ENCODE data around the gene FASTK.
A peak's percentile ranks its signal among the peaks of the same experiment; 100 is the strongest.

Gene FASTK

DNA sequence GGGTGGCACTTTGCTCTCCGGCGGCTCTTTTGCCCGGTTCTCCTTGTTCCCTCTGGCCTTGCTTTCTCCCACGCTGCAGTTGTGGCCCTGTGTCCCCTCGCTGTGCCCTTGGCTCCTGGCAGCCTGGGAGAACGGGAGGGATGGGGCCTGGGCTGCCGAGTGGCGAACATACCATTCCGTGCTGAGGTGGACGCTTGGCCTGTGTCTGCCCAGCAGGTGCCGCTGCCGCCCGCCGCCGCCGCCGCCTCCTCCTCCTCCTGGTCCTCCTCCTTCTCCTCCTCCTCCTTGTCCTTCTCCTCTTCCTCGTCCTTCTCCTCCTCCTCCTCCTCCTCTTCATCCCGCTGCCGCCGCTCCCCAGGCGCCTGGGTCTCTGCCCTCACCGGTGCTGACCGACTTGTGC lies 41.7 kb upstream of the FASTK start:
- peaks cover 11% of the 10 kb centered on the region for H3K4me1 Mint-ChIP-seq (ENCODE audit: low read depth)
- no peak overlapping the region for H3K4me3 Mint-ChIP-seq
- no peak overlapping the region for H3K27ac Mint-ChIP-seq
- peaks cover 70% of the 10 kb centered on the region for H3K36me3 Mint-ChIP-seq (ENCODE audit: low read depth)
- H3K27me3 Mint-ChIP-seq: no peaks in the 10 kb centered on the region
- no peak for DNase-seq
- no peaks in the 10 kb centered on the region for H3K9me3 Mint-ChIP-seq

DNA sequence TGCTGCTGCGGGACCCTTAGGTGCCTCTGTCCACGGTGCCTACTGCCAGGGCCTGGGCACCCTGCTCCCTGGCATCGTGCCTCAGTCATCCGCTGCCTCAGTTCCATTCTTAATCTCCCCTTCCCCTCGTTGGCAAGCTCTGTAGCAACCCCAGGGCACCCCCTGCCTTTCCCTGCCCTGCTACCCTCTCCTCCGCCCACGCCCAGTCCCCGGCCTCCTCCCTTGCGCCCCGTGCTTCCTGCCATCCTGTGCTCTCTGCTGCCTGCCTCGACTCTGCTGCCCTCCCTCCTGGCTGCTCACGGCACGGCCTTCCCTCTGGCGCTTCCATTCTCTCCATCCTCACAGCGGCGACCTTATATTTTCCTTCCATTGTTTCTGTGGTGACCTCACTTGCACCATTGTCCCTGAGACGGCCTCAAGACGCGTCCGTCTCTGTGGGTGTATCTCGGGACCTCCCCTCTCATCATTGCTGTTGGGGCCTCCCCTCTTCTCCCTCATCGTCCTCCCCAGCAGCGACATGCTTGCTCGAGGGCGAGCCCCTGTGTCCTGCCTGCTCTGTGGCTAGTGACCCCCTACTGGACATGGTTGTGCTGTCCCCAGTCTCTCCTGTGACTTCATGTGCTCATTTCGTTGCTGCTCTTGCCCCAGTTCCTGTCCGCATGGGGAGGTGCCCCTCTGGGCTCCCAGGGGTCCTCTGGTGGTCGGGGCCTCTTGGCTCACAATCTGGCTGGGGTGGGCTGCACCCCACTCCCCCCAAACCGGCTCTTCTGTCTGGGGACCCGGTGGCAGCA lies 41.0 kb upstream of the FASTK start:
- Mint-ChIP-seq H3K4me3 (no peak overlapping the region), H3K4me1 (ENCODE audit: low read depth) (peaks cover 12% of the 10 kb centered on the region), H3K27ac (no peak overlapping the region), H3K27me3 (no peaks in the 10 kb centered on the region), H3K9me3 (no peaks in the 10 kb centered on the region), H3K36me3 (ENCODE audit: low read depth) (peaks cover 70% of the 10 kb centered on the region)
- DNase-seq: no peak

DNA sequence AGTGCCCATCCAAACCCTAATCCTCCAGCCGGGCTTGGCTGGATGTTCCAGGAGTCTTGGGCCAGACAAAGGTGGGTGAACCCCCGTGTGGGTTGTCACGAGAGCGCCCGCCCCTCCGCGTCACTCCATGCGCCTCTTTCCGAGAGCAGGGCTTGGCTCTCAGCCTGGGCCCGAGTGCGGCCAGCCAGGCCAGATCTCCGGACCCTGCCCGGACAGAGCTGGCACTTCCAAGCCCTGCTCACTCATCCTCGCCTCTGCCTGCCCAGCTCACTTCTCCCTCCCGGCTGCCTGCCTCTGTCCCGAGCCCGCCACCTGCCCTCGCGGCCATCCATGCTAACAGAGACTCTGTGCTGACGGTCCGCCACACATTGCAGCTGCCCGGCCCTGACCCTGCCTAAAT lies 40.3 kb upstream of the FASTK start:
- H3K27ac Mint-ChIP-seq: no peak overlapping the region
- H3K4me3 Mint-ChIP-seq: no peak overlapping the region
- DNase-seq: no peak
- no peaks in the 10 kb centered on the region for H3K9me3 Mint-ChIP-seq
- H3K4me1 Mint-ChIP-seq (ENCODE audit: low read depth): peaks cover 13% of the 10 kb centered on the region
- H3K36me3 Mint-ChIP-seq (ENCODE audit: low read depth): peaks cover 70% of the 10 kb centered on the region
- H3K27me3 Mint-ChIP-seq: peaks cover under 1% of the 10 kb centered on the region

DNA sequence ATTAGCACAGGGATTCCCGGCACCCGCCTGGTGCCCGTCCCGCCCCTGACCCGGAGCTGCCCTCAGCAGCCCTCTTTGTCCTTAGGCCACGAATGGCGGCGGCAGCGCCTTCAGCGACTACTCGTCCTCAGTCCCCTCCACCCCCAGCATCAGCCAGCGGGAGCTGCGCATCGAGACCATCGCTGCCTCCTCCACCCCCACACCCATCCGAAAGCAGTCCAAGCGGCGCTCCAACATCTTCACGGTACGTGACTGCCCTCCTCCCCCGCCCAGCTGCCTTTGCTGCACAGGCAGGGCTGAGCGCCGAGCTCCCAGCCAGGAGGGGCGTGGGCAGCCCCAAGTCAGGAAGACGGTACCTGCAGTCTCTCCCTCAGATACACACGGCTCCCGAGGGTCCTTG lies 39.3 kb upstream of the FASTK start:
- Mint-ChIP-seq H3K36me3 (ENCODE audit: low read depth) (peaks cover 63% of the 10 kb centered on the region), H3K27ac (no peak overlapping the region), H3K4me1 (ENCODE audit: low read depth) (peaks cover 16% of the 10 kb centered on the region), H3K9me3 (no peaks in the 10 kb centered on the region), H3K27me3 (peaks cover 4% of the 10 kb centered on the region), H3K4me3 (no peak overlapping the region)
- DNase-seq: no peak

DNA sequence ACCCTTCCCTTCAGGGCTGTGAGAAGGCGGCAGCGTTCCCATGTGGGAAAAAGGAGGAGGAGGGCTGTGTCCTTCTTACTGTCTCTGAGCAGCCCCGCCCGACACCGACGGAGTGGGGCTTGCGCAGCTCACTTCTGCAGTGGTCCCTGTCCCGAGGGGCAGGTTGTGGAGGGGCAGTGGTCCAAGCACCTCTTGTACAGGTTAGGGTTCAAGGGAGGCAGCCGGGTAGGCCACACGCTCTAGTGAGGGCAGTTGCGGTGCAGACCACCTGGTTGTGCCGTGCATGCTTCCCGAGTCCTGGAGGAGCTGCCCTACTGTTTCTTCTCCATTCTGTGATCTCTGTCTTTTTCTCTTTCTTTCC lies 38.4 kb upstream of the FASTK start:
- H3K27me3 Mint-ChIP-seq: peaks cover 6% of the 10 kb centered on the region
- H3K4me3 Mint-ChIP-seq: no peak overlapping the region
- peaks cover 54% of the 10 kb centered on the region for H3K36me3 Mint-ChIP-seq (ENCODE audit: low read depth)
- H3K27ac Mint-ChIP-seq: no peak overlapping the region
- no peak for DNase-seq
- peaks cover 14% of the 10 kb centered on the region for H3K4me1 Mint-ChIP-seq (ENCODE audit: low read depth)
- H3K9me3 Mint-ChIP-seq: no peaks in the 10 kb centered on the region

DNA sequence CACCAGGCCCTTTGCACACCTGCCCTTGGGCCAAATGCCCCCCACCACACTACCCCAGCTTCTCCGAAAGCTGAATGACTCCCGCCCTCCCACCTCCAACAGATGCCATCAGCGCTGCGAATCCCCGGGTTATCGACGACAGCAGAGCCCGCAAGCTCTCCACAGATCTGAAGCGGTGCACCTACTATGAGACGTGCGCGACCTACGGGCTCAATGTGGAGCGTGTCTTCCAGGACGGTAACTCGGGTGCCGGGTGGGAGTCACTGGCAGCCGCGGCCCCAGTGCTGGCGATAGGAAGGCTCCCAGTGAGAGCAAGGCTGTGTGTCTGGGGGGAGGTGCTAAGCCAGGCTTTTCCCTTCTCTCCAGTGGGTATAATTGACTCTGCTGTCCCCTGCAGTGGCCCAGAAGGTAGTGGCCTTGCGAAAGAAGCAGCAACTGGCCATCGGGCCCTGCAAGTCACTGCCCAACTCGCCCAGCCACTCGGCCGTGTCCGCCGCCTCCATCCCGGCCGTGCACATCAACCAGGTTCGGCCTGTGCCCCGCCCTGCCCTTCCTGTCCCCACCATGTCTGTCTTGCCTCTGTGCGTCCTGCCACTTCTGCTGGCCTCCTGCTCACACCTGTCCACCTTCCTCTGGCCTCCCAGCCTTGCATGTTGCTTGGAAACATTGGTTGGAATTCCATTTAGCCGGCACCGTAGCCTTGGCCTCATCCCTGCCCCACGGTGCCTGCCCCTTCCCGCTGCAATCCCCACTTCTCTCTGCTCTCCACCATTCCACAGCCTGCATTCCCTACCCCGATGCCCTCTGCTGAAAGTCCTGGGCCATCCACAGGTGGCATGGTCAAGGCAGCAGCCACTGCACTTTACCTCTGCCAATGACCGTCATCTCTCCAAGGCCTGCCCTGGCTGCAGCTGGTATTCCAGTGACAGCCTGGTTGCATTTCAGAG lies 37.8 kb upstream of the FASTK start:
- no peak for DNase-seq
- Mint-ChIP-seq H3K36me3 (ENCODE audit: low read depth) (peaks cover 50% of the 10 kb centered on the region), H3K27ac (peak overlapping the region; percentile 1), H3K27me3 (peaks cover 13% of the 10 kb centered on the region), H3K9me3 (no peaks in the 10 kb centered on the region), H3K4me1 (ENCODE audit: low read depth) (peaks cover 17% of the 10 kb centered on the region), H3K4me3 (no peak overlapping the region)

DNA sequence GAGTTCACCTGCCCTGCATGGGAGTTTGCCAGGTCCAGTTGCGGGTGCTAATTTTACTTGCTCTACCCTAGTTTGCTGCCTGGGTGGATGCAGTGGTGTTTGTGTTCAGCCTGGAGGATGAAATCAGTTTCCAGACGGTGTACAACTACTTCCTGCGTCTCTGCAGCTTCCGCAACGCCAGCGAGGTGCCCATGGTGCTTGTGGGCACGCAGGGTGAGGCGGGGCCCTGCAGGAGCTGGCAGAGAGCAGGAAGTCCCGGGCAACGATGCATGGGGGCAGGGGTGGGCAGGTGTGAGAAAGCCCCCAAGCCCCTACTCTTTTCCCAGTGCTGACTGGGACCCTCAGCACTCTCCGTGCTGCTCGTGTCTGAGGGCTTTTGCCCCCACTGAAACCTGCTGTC lies 37.0 kb upstream of the FASTK start:
- Mint-ChIP-seq H3K36me3 (ENCODE audit: low read depth) (peaks cover 45% of the 10 kb centered on the region), H3K4me1 (ENCODE audit: low read depth) (peaks cover 16% of the 10 kb centered on the region), H3K9me3 (no peaks in the 10 kb centered on the region), H3K27me3 (peaks cover 19% of the 10 kb centered on the region), H3K4me3 (peak overlapping the region; percentile 15), H3K27ac (peak overlapping the region; percentile 37)
- DNase-seq: peak; percentile 46

DNA sequence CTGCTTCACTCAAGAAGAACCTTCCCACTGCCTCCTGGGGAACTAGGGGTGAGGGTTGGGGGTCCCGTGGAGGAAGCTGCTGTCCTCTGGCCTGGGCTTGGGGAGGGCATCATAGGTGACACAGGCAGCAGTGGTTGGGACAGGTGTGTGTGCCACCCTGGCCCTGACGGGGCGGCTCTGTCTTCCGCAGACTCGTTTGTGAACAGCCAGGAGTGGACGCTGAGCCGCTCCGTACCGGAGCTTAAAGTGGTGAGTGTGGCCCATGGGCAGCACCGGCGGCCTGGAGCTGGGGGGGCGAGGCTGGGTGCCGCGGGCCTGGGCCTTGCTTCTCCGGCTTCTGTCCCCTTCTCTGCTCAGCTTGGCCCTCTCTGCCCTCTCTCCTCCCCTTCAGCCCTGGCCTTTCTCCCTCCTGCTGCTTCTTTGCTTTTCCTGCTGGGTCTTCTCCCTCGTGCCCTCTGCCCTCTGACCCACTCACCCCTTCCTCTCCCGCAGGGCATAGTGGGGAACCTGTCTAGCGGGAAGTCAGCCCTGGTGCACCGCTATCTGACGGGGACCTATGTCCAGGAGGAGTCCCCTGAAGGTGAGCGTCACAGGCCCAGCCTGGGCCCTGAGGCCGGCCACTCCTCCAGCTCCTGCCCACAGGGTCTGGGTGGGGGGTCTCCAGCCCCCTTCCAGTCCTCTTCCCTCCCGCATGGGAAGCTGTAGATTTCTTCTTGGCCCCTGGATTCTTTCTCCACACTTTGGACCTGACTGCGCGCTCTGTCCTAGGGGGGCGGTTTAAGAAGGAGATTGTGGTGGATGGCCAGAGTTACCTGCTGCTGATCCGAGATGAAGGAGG lies 36.2 kb upstream of the FASTK start:
- H3K4me3 Mint-ChIP-seq: peak overlapping the region; percentile 15
- H3K27me3 Mint-ChIP-seq: peaks cover 25% of the 10 kb centered on the region
- H3K27ac Mint-ChIP-seq: peak overlapping the region; percentile 37
- peaks cover 42% of the 10 kb centered on the region for H3K36me3 Mint-ChIP-seq (ENCODE audit: low read depth)
- no peaks in the 10 kb centered on the region for H3K9me3 Mint-ChIP-seq
- peaks cover 16% of the 10 kb centered on the region for H3K4me1 Mint-ChIP-seq (ENCODE audit: low read depth)
- no peak for DNase-seq

DNA sequence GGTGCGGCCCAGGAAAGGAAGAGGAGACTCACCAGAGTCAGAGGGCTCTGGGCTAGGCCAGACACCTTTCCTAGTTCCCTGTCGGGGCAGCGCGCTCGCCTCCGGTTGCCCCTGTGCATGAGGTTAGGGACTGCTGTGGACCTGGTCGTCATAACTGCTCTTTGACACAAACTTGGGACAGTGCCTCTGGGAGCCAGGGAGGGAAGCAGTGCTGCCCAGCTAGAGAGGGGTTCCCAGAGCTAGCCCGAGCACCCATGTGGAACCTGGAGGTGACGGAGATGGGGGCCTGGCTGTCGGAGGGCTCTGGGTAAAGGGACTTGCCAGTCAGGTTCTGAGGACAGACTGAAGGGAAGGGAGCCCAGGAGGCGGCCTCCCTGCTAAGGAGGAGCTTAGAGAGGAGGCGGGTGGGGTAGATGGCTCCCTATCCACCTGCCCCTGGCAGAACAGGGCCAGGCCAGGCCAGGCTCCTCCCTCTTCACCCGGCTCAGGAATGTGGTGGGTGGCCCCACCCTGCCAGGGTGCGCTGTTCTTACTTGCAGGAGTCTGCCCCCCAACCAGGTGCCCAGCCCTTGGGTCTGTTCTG lies 35.3 kb upstream of the FASTK start:
- Mint-ChIP-seq H3K9me3 (no peaks in the 10 kb centered on the region), H3K27ac (no peak overlapping the region), H3K4me1 (ENCODE audit: low read depth) (peaks cover 16% of the 10 kb centered on the region), H3K27me3 (peaks cover 25% of the 10 kb centered on the region), H3K4me3 (peak overlapping the region; percentile 59), H3K36me3 (ENCODE audit: low read depth) (peaks cover 33% of the 10 kb centered on the region)
- DNase-seq: peak; percentile 43

DNA sequence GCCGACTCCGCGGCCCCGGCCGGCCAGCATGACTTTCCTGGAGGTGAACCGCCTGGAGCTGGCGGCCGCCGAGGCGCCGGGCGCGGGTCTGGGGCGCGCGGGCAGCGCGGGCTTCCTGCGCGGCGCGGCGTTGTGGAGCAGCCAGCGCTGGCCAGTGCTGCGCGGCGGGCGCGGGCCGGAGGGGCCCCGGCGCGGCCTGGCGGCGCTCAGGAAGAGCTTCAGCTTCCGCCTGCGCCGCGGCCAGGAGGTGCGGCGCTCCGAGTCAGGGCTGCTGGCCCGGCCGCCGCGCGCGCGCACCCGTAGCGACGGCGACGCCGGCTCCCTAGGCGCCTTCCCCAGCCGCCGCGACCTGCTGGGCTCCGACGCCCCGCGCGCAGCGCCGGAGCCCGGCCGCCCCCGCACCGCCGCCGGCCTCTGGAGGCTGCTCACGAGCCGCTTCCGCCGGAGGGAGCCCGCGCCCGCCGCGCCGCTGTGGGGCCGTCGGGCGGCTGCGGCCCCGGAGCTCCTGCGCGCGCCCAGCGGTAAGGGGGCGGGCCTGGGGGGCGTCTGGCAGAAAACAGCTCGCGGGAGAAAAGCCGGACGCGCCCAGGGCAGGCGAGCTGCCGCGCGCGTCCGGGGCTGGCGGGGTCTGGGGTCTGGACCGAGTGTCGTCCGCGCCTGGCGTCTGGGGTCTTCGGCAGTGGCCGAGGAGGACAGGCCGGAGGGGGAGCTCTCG lies 34.7 kb upstream of the FASTK start:
- Mint-ChIP-seq H3K4me3 (peak overlapping the region; percentile 59), H3K27ac (no peak overlapping the region), H3K27me3 (peaks cover 25% of the 10 kb centered on the region), H3K4me1 (ENCODE audit: low read depth) (peaks cover 16% of the 10 kb centered on the region), H3K9me3 (no peaks in the 10 kb centered on the region), H3K36me3 (ENCODE audit: low read depth) (peaks cover 26% of the 10 kb centered on the region)
- peak; percentile 62 for DNase-seq

DNA sequence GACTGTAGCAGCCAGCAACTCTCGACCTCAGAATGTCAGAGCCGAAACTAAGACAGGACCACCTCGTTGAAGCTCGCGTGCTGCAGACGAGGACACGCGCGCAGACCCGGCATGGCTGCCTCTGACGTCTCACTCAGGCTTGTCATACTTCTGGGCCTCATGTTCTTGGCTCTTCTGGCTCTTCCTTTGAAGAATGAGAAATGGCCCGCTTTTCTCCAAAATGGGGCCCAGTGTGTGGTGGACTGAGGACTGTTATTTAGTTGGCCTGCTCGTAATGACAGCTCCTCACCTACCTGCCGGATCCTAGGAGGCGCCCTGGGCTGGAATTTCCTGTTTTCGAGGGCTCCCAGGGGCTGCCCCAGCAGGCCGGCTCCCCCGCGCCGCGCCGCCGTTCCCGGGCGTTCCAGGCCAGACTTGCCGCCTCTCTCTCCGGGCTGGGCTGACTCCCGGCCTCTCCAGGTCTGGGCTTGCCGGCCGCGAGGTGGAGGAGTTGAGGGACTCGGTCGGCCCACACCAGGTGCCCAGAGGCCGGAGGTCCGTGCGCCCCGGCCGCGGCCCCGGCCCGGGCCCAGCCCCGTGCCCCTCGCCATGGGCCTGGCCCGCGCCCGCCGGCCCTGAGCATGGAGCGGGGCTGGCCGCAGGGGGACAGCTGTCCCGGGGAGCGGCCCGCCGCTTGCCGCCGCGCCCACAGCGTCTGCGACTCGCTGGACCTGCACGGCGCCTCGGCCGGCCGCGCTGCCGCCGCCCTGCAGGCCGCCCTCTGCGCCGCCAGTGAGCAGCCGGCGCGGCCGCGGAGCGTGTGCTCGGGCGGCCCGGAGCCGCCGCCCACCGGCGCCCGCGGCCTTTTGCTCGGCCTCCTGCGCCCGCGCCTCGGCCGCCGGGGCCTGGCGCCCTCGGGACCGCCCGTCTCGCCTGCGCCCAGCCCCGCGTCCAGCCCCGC lies 33.8 kb upstream of the FASTK start:
- no peak for DNase-seq
- H3K9me3 Mint-ChIP-seq: no peaks in the 10 kb centered on the region
- H3K4me3 Mint-ChIP-seq: peak overlapping the region; percentile 55
- peaks cover 16% of the 10 kb centered on the region for H3K4me1 Mint-ChIP-seq (ENCODE audit: low read depth)
- H3K36me3 Mint-ChIP-seq (ENCODE audit: low read depth): peaks cover 18% of the 10 kb centered on the region
- no peak overlapping the region for H3K27ac Mint-ChIP-seq
- peaks cover 25% of the 10 kb centered on the region for H3K27me3 Mint-ChIP-seq

DNA sequence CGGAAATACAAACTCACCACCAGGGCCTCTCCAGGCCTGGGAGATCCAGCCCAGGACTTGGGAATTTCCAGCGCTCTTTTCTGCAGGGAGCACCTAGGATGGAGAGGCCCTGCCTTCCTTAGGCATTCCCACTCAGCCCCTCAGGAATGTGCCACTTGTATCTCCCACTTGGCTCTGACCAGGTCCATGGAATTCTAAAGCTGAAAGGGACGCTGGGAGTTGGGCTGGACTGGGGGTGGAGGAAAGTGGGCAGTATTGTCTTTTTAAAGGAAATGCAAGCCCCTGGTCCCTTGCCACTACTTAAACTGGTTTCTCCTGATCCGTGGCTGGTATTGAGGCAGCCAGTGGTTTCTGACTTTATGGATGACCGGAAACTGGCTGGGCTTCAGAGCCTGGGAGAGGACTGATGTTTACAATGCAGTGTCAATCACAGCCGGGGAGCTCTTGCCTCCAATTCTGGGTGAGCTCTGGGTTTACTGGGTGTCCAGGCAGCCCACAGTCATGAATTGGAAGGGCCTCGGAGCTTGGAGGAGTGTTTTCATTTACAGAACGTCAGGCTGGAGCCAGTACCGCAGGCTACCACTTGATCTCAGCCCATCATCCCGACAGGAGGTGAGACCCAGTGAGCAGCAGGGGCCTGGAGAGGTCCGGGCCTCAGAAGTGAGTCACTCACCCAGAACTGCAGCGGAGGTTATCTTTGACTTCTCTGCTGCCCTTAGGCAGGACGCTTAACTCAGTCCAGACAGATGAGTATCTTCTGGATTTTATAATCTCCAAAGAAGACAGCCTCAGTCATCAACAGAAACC lies 32.9 kb upstream of the FASTK start:
- Mint-ChIP-seq H3K4me1 (ENCODE audit: low read depth) (peaks cover 16% of the 10 kb centered on the region), H3K27me3 (peaks cover 25% of the 10 kb centered on the region), H3K36me3 (ENCODE audit: low read depth) (peaks cover 10% of the 10 kb centered on the region), H3K27ac (no peak overlapping the region), H3K4me3 (peak overlapping the region; percentile 55), H3K9me3 (no peaks in the 10 kb centered on the region)
- no peak for DNase-seq
